Cardiac muscle cell (in vitro differentiated cells and primary cell): ENCODE data around the gene TNFRSF1B. TPM values are rescaled to one million over a fixed set of nuclear protein-coding genes. Genes with fewer than 3 reads are reported as not detected.

Source experiments
- DNase-seq, 2 donors: peaks; one replicate each; pipeline versions ENCODE4 v3.0.0 to v3.0.0-alpha.2; 2010 to 2017; ENCODE audit warnings: low read depth in 1 of 2, low spot score in 1 of 2
- H3K27ac ChIP-seq: fragments of 200-600 bp; sonication (generic); 2 replicates; pipeline ENCODE4 v1.5.1; 2016
- H3K27me3 ChIP-seq: fragments of 200-600 bp; sonication (generic); 2 replicates; pipeline ENCODE4 v1.6.0; 2016; ENCODE audit warnings: control low read depth
- H3K36me3 ChIP-seq: fragments of 200-600 bp; sonication (generic); 2 replicates; pipeline ENCODE4 v1.5.1; 2016; ENCODE audit warnings: control low read depth
- H3K4me1 ChIP-seq: fragments of 200-600 bp; sonication (generic); 2 replicates; pipeline ENCODE4 v1.8.1; 2017; ENCODE audit warnings: low read depth, mild to moderate bottlenecking, mixed run types
- H3K4me3 ChIP-seq: fragments of 200-600 bp; sonication (generic); 2 replicates; pipeline ENCODE4 v1.5.1; 2016; ENCODE audit warnings: mild to moderate bottlenecking
- H3K9me3 ChIP-seq: fragments of 200-600 bp; sonication (generic); 2 replicates; pipeline ENCODE4 v1.5.1; 2017; ENCODE audit warnings: low read depth, mild to moderate bottlenecking, control low read depth
- polyA plus RNA-seq: library from polyadenylated mRNA; unstranded; fragments of >200 nt; fragmentation: Nextera tagmentation; extraction: Ambion mirVana; gene quantifications from 2 replicates; pipeline ENCODE4 v1.2.1, GENCODE V29; 2016
- total RNA-seq: library from RNA; depleted of rRNA; stranded (reverse); fragments of >200 nt; gene quantifications from 2 replicates; pipeline ENCODE4 v1.2.3, GENCODE V29; 2016
- TF ChIP-seq, protein P1 (sequence below): IDR thresholded peaks from 2 replicates; pipeline ENCODE4 v1.5.1; 2012; ENCODE audit warnings: low read depth, mild to moderate bottlenecking, low read length

Gene TNFRSF1B
- total and polyA plus RNA-seq, 2 experiments from 2014 or later, result 0.27 TPM; not detected in 1

DNA sequence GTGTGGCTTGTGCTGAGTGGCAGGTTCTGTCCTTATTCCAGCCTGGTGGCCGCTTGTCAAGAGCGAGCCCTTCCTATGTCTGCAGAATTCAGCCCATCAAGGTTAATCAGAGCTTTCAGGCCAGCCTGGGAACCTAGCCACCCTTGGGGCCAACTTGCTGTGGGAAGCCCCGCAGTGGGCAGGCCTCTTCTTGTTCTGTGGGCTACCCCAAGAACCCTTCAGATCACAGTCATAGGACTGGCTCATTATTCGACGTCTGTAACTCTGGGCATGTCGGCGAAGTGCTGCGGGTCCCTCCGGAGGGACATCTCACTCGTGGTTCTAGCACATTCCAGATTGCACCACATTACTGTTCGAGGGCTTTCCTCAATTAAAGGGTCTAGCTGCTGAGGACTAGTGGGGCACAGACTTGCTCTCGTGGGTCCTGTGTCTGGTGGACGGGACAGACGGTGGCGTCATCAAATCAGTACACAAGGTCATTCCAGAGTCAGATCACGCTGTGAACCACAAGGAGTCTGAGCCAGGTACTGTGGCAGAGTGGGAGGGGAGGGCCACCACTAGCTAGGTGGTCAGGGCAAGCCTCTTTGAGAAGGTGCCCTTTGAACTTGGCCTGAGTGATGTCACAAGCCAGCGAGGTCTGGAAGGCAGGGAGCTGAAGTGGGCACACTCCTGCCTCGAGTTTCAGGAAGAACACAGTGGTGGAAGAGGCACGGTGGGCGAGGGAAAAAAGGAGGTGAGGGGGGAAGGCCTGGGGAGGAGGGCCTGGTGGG lies 20.3 kb upstream of the TNFRSF1B start:
- no peak overlapping the region for H3K27ac ChIP-seq
- no peak for DNase-seq
- H3K4me3 ChIP-seq, result no peak overlapping the region
- H3K9me3 ChIP-seq, result no peaks in the 10 kb centered on the region
- H3K4me1 ChIP-seq, result no peaks in the 10 kb centered on the region
- TF ChIP-seq, protein P1, sequence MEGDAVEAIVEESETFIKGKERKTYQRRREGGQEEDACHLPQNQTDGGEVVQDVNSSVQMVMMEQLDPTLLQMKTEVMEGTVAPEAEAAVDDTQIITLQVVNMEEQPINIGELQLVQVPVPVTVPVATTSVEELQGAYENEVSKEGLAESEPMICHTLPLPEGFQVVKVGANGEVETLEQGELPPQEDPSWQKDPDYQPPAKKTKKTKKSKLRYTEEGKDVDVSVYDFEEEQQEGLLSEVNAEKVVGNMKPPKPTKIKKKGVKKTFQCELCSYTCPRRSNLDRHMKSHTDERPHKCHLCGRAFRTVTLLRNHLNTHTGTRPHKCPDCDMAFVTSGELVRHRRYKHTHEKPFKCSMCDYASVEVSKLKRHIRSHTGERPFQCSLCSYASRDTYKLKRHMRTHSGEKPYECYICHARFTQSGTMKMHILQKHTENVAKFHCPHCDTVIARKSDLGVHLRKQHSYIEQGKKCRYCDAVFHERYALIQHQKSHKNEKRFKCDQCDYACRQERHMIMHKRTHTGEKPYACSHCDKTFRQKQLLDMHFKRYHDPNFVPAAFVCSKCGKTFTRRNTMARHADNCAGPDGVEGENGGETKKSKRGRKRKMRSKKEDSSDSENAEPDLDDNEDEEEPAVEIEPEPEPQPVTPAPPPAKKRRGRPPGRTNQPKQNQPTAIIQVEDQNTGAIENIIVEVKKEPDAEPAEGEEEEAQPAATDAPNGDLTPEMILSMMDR, result no peak
- no peaks in the 10 kb centered on the region for H3K36me3 ChIP-seq
- no peaks in the 10 kb centered on the region for H3K27me3 ChIP-seq

GRCh38 chr1:12147201-12147701 lies 19.5 kb upstream of the TNFRSF1B start:
- Histone ChIP-seq H3K27ac (no peak overlapping the region), H3K9me3 (no peaks in the 10 kb centered on the region), H3K27me3 (no peaks in the 10 kb centered on the region), H3K4me1 (no peaks in the 10 kb centered on the region), H3K4me3 (no peak overlapping the region), H3K36me3 (no peaks in the 10 kb centered on the region)
- DNase-seq, result no peak
- TF ChIP-seq, protein P1, result no peak

GRCh38 chr1:12148160-12148957 lies 18.4 kb upstream of the TNFRSF1B start:
- H3K4me3 ChIP-seq, result no peak overlapping the region
- TF ChIP-seq, protein P1, result no peak
- no peaks in the 10 kb centered on the region for H3K4me1 ChIP-seq
- H3K36me3 ChIP-seq, result no peaks in the 10 kb centered on the region
- H3K9me3 ChIP-seq, result no peaks in the 10 kb centered on the region
- no peak overlapping the region for H3K27ac ChIP-seq
- DNase-seq, result no peak
- no peaks in the 10 kb centered on the region for H3K27me3 ChIP-seq

DNA sequence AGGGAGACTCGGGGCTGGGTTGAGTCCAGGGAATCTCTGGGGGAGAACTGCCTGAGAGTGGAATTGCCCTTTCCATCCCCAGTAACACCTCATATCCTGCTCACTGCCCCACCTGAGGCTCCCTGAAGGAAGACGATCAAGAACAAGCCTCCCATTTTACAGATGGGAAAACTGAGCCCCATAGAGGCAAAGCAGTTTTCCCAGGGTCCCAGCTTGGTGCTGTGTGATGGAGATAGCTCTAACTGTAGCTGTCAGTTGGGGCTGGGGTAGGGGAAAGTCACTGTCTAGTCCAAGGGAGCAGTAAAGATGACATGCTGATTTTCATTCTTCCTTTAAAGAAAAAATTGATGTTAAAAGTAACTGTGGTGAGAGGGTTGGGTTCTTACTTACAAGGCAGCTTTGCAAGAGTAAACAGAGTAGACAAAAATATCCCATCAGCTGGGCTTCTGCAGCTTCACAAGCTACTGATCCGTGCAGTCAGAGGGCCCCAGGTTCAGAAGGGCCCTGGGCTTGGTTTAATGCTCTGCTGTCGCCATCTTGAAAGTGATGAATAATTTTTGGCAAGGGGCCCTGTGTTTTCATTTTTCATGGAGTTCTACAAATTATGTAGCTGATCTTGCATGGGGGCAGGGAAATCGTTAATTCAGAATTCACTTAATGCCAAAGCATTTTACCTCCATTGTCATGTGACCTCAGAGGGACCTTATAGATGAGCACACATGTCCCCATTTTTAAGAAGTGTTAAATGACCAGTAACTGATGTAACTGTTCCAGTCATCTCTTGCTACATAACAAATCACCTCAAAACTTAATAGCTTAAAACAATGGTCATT lies 17.6 kb upstream of the TNFRSF1B start:
- no peaks in the 10 kb centered on the region for H3K4me1 ChIP-seq
- TF ChIP-seq, protein P1, result no peak
- no peak overlapping the region for H3K4me3 ChIP-seq
- no peak overlapping the region for H3K27ac ChIP-seq
- H3K36me3 ChIP-seq, result no peaks in the 10 kb centered on the region
- no peak for DNase-seq
- H3K27me3 ChIP-seq, result no peaks in the 10 kb centered on the region
- H3K9me3 ChIP-seq, result no peaks in the 10 kb centered on the region

- no peak overlapping the region for H3K27ac ChIP-seq
- H3K27me3 ChIP-seq, result no peaks in the 10 kb centered on the region
- no peaks in the 10 kb centered on the region for H3K9me3 ChIP-seq
- no peaks in the 10 kb centered on the region for H3K4me1 ChIP-seq
- TF ChIP-seq, protein P1, result no peak
- H3K4me3 ChIP-seq, result no peak overlapping the region
- no peaks in the 10 kb centered on the region for H3K36me3 ChIP-seq
- DNase-seq, result no peak
These were observed 17.0 kb upstream of the TNFRSF1B start for GRCh38 chr1:12149791-12150175.
